Vagina (tissue), 2 donors: ENCODE data around the gene ARAP3. TPM values are rescaled to one million over a fixed set of nuclear protein-coding genes. Genes with fewer than 3 reads are reported as not detected.

ENCODE experiments used
- DNase-seq, 2 donors: peaks; one replicate each; pipeline ENCODE4 v3.0.0-alpha.2; 2017; ENCODE audit errors: extremely low spot score in 2 of 2
- H3K27ac ChIP-seq: fragments of 200-600 bp; sonication (generic); one replicate; pipeline ENCODE4 v1.5.1; 2019
- H3K27me3 ChIP-seq: fragments of 200-600 bp; sonication (generic); one replicate; pipeline ENCODE4 v1.5.1; 2019
- H3K36me3 ChIP-seq, 2 donors: fragments of 200-600 bp; sonication (generic); one replicate each; pipeline ENCODE4 v1.5.1; 2017 to 2019
- H3K4me1 ChIP-seq: fragments of 200-600 bp; sonication (generic); one replicate; pipeline ENCODE4 v1.5.1; 2019
- H3K4me3 ChIP-seq, 2 donors: fragments of 200-600 bp; sonication (generic); 1 replicate in 1 of 2; 2 replicates in 1 of 2; pipeline ENCODE4 v1.5.1; 2016 to 2019
- H3K9me3 ChIP-seq: fragments of 200-600 bp; sonication (generic); one replicate; pipeline ENCODE4 v1.5.1; 2019
- CTCF ChIP-seq, 3 experiments: fragments of 450-650 bp in 2 of 3; fragments of 200-600 bp in 1 of 3; sonication (generic) in 1 of 3; IDR thresholded peaks; one replicate each; pipeline ENCODE4 v1.5.1; 2017 to 2019; ENCODE audit warnings: antibody characterized with exemption in 3 of 3, mild to moderate bottlenecking in 2 of 3, moderate library complexity in 2 of 3
- POLR2A ChIP-seq, 2 donors: fragments of 450-650 bp; IDR thresholded peaks; one replicate each; pipeline ENCODE4 v1.6.1; 2017; ENCODE audit warnings: antibody characterized with exemption in 2 of 2, mild to moderate bottlenecking in 2 of 2, moderate library complexity in 2 of 2
- POLR2AphosphoS5 ChIP-seq, 2 donors: sonication (generic); formaldehyde crosslinking; IDR thresholded peaks; one replicate each; pipeline ENCODE4 v1.9.0; 2017; ENCODE audit warnings: antibody characterized with exemption in 2 of 2, mild to moderate bottlenecking in 2 of 2, low read depth in 1 of 2; ENCODE audit not compliant: insufficient read depth in 1 of 2
- intact Hi-C: fragments of 100-400 bp; cut with DNase I; formaldehyde crosslinking; loops from one replicate; pipeline ENCODE4 v1.15.1; 2023
- total RNA-seq: library from RNA; depleted of rRNA; stranded (reverse); fragments of >200 nt; gene quantifications from one replicate; pipeline ENCODE4 v1.2.3, GENCODE V29; 2016

ARAP3 gene
- total RNA-seq, 1 donor from 2014 or later: 13.3 TPM

GRCh38 chr5:141692533-141692888 is 10.5 kb upstream of the ARAP3 start:
- no peak for TF ChIP-seq CTCF (IDR thresholded peaks at IDR 0.05)
- no peak for TF ChIP-seq POLR2A (IDR thresholded peaks at IDR 0.05)
- no peak for TF ChIP-seq POLR2AphosphoS5 (IDR thresholded peaks at IDR 0.05; ENCODE audit: insufficient read depth in 1 of 2, low read depth in 1 of 2)
- Histone ChIP-seq H3K36me3 (no peaks in the 10 kb centered on the region), H3K9me3 (no peaks in the 10 kb centered on the region), H3K4me1 (peaks cover 11% of the 10 kb centered on the region), H3K27ac (no peak overlapping the region), H3K4me3 (peak overlapping the region; percentile 22 to 32), H3K27me3 (no peaks in the 10 kb centered on the region)
- intact Hi-C loops: loop anchor here (5.0 to 10.0 kb wide), 2 partner anchors 265 to 452 kb away; partner anchors contain the start of gene PCDH12
- no peak for DNase-seq

GRCh38 chr5:141691867-141692532 is 10.0 kb upstream of the ARAP3 start:
- no peak overlapping the region for H3K27ac ChIP-seq
- H3K27me3 ChIP-seq: no peaks in the 10 kb centered on the region
- TF ChIP-seq CTCF (IDR thresholded peaks at IDR 0.05): peak; percentile 98 to 99 (median 98)
- TF ChIP-seq POLR2AphosphoS5 (IDR thresholded peaks at IDR 0.05; ENCODE audit: insufficient read depth in 1 of 2, low read depth in 1 of 2): peak in 1 of 2 donors; percentile 33
- no peak for TF ChIP-seq POLR2A (IDR thresholded peaks at IDR 0.05)
- H3K4me3 ChIP-seq: peak overlapping the region; percentile 22 to 32
- intact Hi-C loops: loop anchor here (5.0 to 10.0 kb wide), 2 partner anchors 265 to 453 kb away; partner anchors contain the start of gene PCDH12
- no peaks in the 10 kb centered on the region for H3K9me3 ChIP-seq
- H3K4me1 ChIP-seq: peaks cover 11% of the 10 kb centered on the region
- DNase-seq: no peak
- H3K36me3 ChIP-seq: no peaks in the 10 kb centered on the region

- intact Hi-C loops: loop anchor here (5.0 to 10.0 kb wide), 2 partner anchors 266 to 453 kb away; partner anchors contain the start of gene PCDH12
- DNase-seq: no peak
- Histone ChIP-seq H3K4me1 (peaks cover 11% of the 10 kb centered on the region), H3K27ac (no peak overlapping the region), H3K4me3 (no peak overlapping the region), H3K27me3 (no peaks in the 10 kb centered on the region), H3K36me3 (no peaks in the 10 kb centered on the region), H3K9me3 (no peaks in the 10 kb centered on the region)
- TF ChIP-seq POLR2AphosphoS5 (IDR thresholded peaks at IDR 0.05; ENCODE audit: insufficient read depth in 1 of 2, low read depth in 1 of 2) (no peak), POLR2A (IDR thresholded peaks at IDR 0.05) (no peak), CTCF (IDR thresholded peaks at IDR 0.05) (no peak)
Observed at GRCh38 chr5:141691286-141691866, 9.3 kb upstream of the ARAP3 start.

- intact Hi-C loops: no loop called here
- Histone ChIP-seq H3K27ac (no peak overlapping the region), H3K36me3 (no peaks in the 10 kb centered on the region), H3K4me1 (peaks cover 12% of the 10 kb centered on the region), H3K9me3 (no peaks in the 10 kb centered on the region), H3K4me3 (no peak overlapping the region), H3K27me3 (no peaks in the 10 kb centered on the region)
- TF ChIP-seq POLR2AphosphoS5 (IDR thresholded peaks at IDR 0.05; ENCODE audit: insufficient read depth in 1 of 2, low read depth in 1 of 2) (no peak), POLR2A (IDR thresholded peaks at IDR 0.05) (no peak), CTCF (IDR thresholded peaks at IDR 0.05) (no peak)
- no peak for DNase-seq
Observed at GRCh38 chr5:141686648-141687416, 4.8 kb upstream of the ARAP3 start.
